Measurements from ENCODE around the gene ATP8B4.

GRCh38 chr15:50150851-50151250, 31.8 kb upstream of the ATP8B4 start:
- TF ChIP-seq, protein P1, sequence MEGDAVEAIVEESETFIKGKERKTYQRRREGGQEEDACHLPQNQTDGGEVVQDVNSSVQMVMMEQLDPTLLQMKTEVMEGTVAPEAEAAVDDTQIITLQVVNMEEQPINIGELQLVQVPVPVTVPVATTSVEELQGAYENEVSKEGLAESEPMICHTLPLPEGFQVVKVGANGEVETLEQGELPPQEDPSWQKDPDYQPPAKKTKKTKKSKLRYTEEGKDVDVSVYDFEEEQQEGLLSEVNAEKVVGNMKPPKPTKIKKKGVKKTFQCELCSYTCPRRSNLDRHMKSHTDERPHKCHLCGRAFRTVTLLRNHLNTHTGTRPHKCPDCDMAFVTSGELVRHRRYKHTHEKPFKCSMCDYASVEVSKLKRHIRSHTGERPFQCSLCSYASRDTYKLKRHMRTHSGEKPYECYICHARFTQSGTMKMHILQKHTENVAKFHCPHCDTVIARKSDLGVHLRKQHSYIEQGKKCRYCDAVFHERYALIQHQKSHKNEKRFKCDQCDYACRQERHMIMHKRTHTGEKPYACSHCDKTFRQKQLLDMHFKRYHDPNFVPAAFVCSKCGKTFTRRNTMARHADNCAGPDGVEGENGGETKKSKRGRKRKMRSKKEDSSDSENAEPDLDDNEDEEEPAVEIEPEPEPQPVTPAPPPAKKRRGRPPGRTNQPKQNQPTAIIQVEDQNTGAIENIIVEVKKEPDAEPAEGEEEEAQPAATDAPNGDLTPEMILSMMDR (IDR thresholded peaks at IDR 0.05; ENCODE audit: low read depth, low read length), result no peak
- TF ChIP-seq POLR2A (IDR thresholded peaks at IDR 0.05; ENCODE audit: extremely low read depth, insufficient read length) (no peak), MYC (IDR thresholded peaks at IDR 0.05; ENCODE audit: low read depth, low read length) (no peak)

Measured in NB4 (cell line).